Esophagus muscularis mucosa (tissue), 4 donors: ENCODE data around the gene SH3PXD2A. TPM values are rescaled to one million over a fixed set of nuclear protein-coding genes. Genes with fewer than 3 reads are reported as not detected.

Source experiments
- DNase-seq: peaks from one replicate; pipeline ENCODE4 v3.0.0-alpha.2; 2017; ENCODE audit errors: extremely low spot score
- H3K27ac ChIP-seq, 4 donors: fragments of 200-600 bp; sonication (generic); replicated peaks in 1 of 4; 1 replicate in 3 of 4; 2 replicates in 1 of 4; pipeline ENCODE4 v1.5.1; 2016 to 2019; ENCODE audit warnings: mild to moderate bottlenecking in 1 of 4
- H3K27me3 ChIP-seq, 4 donors: fragments of 200-600 bp; sonication (generic); one replicate each; pipeline versions ENCODE4 v1.5.1 to v1.6.0; 2016 to 2019
- H3K36me3 ChIP-seq, 4 donors: fragments of 200-600 bp; sonication (generic); one replicate each; pipeline ENCODE4 v1.5.1; 2016 to 2019
- H3K4me1 ChIP-seq, 4 donors: fragments of 200-600 bp; sonication (generic); one replicate each; pipeline ENCODE4 v1.5.1; 2016 to 2019
- H3K4me3 ChIP-seq, 4 donors: fragments of 200-600 bp; sonication (generic); 1 replicate in 2 of 4; 2 replicates in 2 of 4; pipeline ENCODE4 v1.5.1; 2016 to 2019; ENCODE audit warnings: mild to moderate bottlenecking in 4 of 4, moderate library complexity in 1 of 4
- H3K9me3 ChIP-seq, 4 donors: fragments of 200-600 bp; sonication (generic); 1 replicate in 3 of 4; 2 replicates in 1 of 4; pipeline ENCODE4 v1.5.1; 2016 to 2019
- CTCF ChIP-seq, 3 experiments: fragments of 200-600 bp in 2 of 3; fragments of 450-650 bp in 1 of 3; sonication (generic) in 2 of 3; IDR thresholded peaks; one replicate each; pipeline ENCODE4 v1.5.1; 2017 to 2019; ENCODE audit warnings: antibody characterized with exemption in 3 of 3, mild to moderate bottlenecking in 2 of 3, moderate library complexity in 1 of 3
- EP300 ChIP-seq: sonication (generic); formaldehyde crosslinking; IDR thresholded peaks from one replicate; pipeline ENCODE4 v1.6.1; 2017; ENCODE audit warnings: antibody characterized with exemption
- POLR2A ChIP-seq: fragments of 450-650 bp; IDR thresholded peaks from one replicate; pipeline ENCODE4 v1.6.1; 2017; ENCODE audit warnings: antibody characterized with exemption, moderate library complexity, mild to moderate bottlenecking, low read depth
- POLR2AphosphoS5 ChIP-seq, 2 donors: sonication (generic); formaldehyde crosslinking; IDR thresholded peaks; one replicate each; pipeline ENCODE4 v1.6.1; 2017; ENCODE audit warnings: antibody characterized with exemption in 2 of 2
- WGBS: methylation state at CpG from one replicate; pipeline ENCODE4 v1.1.5; 2018; 5-methylcytosine and 5-hydroxymethylcytosine counted together
- intact Hi-C: fragments of 100-400 bp; cut with DNase I; formaldehyde crosslinking; loops from one replicate; pipeline ENCODE4 v1.15.1; 2023
- total RNA-seq, 4 donors: library from RNA; depleted of rRNA; stranded (reverse); fragments of >200 nt; gene quantifications; one replicate each; pipeline versions ENCODE4 v1.1.0 to v1.2.1, GENCODE V29; 2016

The SH3PXD2A gene
- total RNA-seq, 4 donors from 2014 or later = 30.5 to 69.3 (median 40.0) TPM

DNA sequence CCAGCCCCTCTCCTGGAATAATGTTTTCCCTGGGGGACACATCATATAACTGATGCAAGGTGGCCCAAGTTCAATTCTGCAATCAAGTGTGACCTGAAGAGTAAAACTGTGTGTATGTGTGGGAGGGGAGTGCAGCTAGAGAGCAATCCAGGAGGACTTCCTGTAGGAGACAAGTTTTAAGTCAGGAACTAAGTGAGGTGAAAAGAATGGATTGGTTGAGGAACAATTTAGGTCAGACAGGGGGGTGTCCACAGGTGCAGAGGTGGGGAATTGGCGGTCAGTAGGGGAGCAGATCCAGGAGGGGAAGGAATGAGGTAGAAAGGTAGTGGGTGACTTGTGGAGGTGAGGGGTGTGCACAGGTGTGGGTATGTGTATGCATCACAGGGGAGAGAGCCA lies 279.3 kb downstream of the SH3PXD2A start:
- Histone ChIP-seq H3K36me3 (no peaks in the 10 kb centered on the region), H3K4me1 (no peaks in the 10 kb centered on the region), H3K27me3 (peaks cover 0 to 12% (median 0%) of the 10 kb centered on the region in 4 donors), H3K27ac (no peak overlapping the region), H3K9me3 (no peaks in the 10 kb centered on the region), H3K4me3 (no peak overlapping the region)
- TF ChIP-seq CTCF (IDR thresholded peaks at IDR 0.05) (no peak), EP300 (no peak), POLR2AphosphoS5 (IDR thresholded peaks at IDR 0.05) (no peak), POLR2A (no peak)
- intact Hi-C loops = no loop called here
- DNase-seq = no peak
- 96% methylated on average over 1 of the region's 1 CpG for WGBS

- Histone ChIP-seq H3K9me3 (no peaks in the 10 kb centered on the region), H3K4me3 (no peak overlapping the region), H3K27ac (no peak overlapping the region), H3K36me3 (no peaks in the 10 kb centered on the region), H3K27me3 (peaks cover 0 to 11% (median 0%) of the 10 kb centered on the region in 4 donors), H3K4me1 (no peaks in the 10 kb centered on the region)
- intact Hi-C loops = no loop called here
- WGBS = 65% methylated on average over 6 of the region's 6 CpGs
- DNase-seq = no peak
- TF ChIP-seq EP300 (no peak), POLR2A (no peak), POLR2AphosphoS5 (IDR thresholded peaks at IDR 0.05) (no peak), CTCF (IDR thresholded peaks at IDR 0.05) (no peak)
Measured at GRCh38 chr10:103575416-103576075, 279.8 kb downstream of the SH3PXD2A start.

GRCh38 chr10:103574097-103575061 lies 281.0 kb downstream of the SH3PXD2A start:
- no peak for TF ChIP-seq EP300
- no peak for TF ChIP-seq POLR2A
- TF ChIP-seq CTCF (IDR thresholded peaks at IDR 0.05) = no peak
- WGBS = 91% methylated on average over 16 of the region's 16 CpGs

GRCh38 chr10:103573205-103573487 lies 282.2 kb downstream of the SH3PXD2A start:
- Histone ChIP-seq H3K9me3 (no peaks in the 10 kb centered on the region), H3K36me3 (no peaks in the 10 kb centered on the region), H3K4me1 (no peaks in the 10 kb centered on the region), H3K27ac (no peak overlapping the region), H3K27me3 (no peaks in the 10 kb centered on the region), H3K4me3 (no peak overlapping the region)
- WGBS = 97% methylated on average over 7 of the region's 7 CpGs
- no peak for TF ChIP-seq POLR2A
- TF ChIP-seq CTCF (IDR thresholded peaks at IDR 0.05) = no peak
- no peak for TF ChIP-seq EP300
- TF ChIP-seq POLR2AphosphoS5 (IDR thresholded peaks at IDR 0.05) = no peak
- intact Hi-C loops = no loop called here
- DNase-seq = no peak

More at GRCh38 chr10:103574097-103575061, 281.0 kb downstream of the SH3PXD2A start:
- no peaks in the 10 kb centered on the region for H3K36me3 ChIP-seq
- peaks cover 0 to 7% (median 0%) of the 10 kb centered on the region in 4 donors for H3K27me3 ChIP-seq
- no peak overlapping the region for H3K27ac ChIP-seq
- DNase-seq = no peak
- H3K9me3 ChIP-seq = no peaks in the 10 kb centered on the region
- H3K4me3 ChIP-seq = no peak overlapping the region
- intact Hi-C loops = no loop called here
- H3K4me1 ChIP-seq = no peaks in the 10 kb centered on the region
